Measurements from ENCODE around the gene HPSE2.

HPSE2 gene

GRCh38 chr10:98456686-98457482 lies 778.8 kb downstream of the HPSE2 start:
- DNase-seq = peak in 1 of 3 experiments; percentile 2

GRCh38 chr10:98456043-98456570 lies 779.5 kb downstream of the HPSE2 start:
- peak in 2 of 3 experiments; percentile 21 to 42 for DNase-seq

- DNase-seq = no peak
Measured at GRCh38 chr10:98453729-98454128, 781.9 kb downstream of the HPSE2 start.

GRCh38 chr10:98450618-98451017 lies 785.0 kb downstream of the HPSE2 start:
- DNase-seq = no peak

- DNase-seq = no peak
Measured at GRCh38 chr10:98449287-98449686, 786.4 kb downstream of the HPSE2 start.

- DNase-seq = peak; percentile 23 to 55 (median 54)
Measured at GRCh38 chr10:98446661-98447221, 788.9 kb downstream of the HPSE2 start, which contains the start of gene HPS1. TSS of gene HPS1 (minus strand) at chr10:98446935. CDS start at chr10:98443240, 3,695 bp downstream.

- peak in 1 of 3 experiments; percentile 17 for DNase-seq
Measured at GRCh38 chr10:98446151-98446660, 789.4 kb downstream of the HPSE2 start.

- no peak for DNase-seq
Measured at GRCh38 chr10:98445200-98445812, 790.3 kb downstream of the HPSE2 start.

GRCh38 chr10:98444314-98445006 lies 791.2 kb downstream of the HPSE2 start:
- no peak for DNase-seq

- DNase-seq = no peak
Measured at GRCh38 chr10:98438715-98439114, 796.9 kb downstream of the HPSE2 start.

- no peak for DNase-seq
Measured at GRCh38 chr10:98436704-98437103, 798.9 kb downstream of the HPSE2 start.

GRCh38 chr10:98435178-98435577 lies 800.5 kb downstream of the HPSE2 start:
- no peak for DNase-seq

- DNase-seq = no peak
Measured at GRCh38 chr10:98433881-98434732, 801.5 kb downstream of the HPSE2 start.

GRCh38 chr10:98433371-98433770 lies 802.3 kb downstream of the HPSE2 start:
- no peak for DNase-seq

GRCh38 chr10:98432330-98432729 lies 803.3 kb downstream of the HPSE2 start:
- no peak for DNase-seq

GRCh38 chr10:98431016-98431415 lies 804.6 kb downstream of the HPSE2 start:
- DNase-seq = no peak

- DNase-seq = no peak
Measured at GRCh38 chr10:98430427-98430826, 805.2 kb downstream of the HPSE2 start.

- no peak for DNase-seq
Measured at GRCh38 chr10:98429320-98430072, 806.2 kb downstream of the HPSE2 start.

GRCh38 chr10:98427011-98427515 lies 808.6 kb downstream of the HPSE2 start:
- DNase-seq = no peak

- peak in 2 of 3 experiments; percentile 1 to 2 for DNase-seq
Measured at GRCh38 chr10:98425511-98426352, 809.9 kb downstream of the HPSE2 start.

All from NCI-H1417 (cell line).